ENCODE measurements around the gene CCNYL1.

The CCNYL1 gene

DNA sequence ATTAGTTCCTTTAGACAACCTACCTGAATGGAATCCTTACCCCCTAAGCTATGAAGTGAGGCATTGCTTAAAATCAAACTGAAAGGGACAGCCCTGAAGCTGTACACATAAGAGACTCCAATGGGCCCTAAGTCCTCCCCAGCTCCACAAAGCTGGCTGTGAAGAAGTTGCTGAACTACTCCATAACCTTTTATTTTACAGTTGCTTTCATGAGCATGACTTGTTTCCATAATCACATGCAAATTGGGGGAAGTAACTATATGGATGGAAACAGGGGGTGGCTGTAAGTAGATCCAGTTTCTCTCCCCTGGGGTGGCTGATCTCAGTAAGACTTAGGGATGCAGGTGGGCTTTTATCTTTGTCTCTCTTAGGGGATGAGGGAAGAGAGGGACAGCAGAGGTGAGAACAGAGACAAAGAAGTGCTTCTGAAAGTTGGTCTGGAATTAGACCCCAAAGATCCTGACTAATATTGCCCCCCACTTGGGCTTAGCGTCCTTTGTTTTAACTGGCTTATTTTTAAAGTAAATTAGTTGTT, 52.7 kb downstream of the CCNYL1 start:
- Histone ChIP-seq H3K9ac (ENCODE audit: insufficient read length, low read depth) (no peak overlapping the region), H3K9me3 (ENCODE audit: insufficient read depth, low read length) (no peaks in the 10 kb centered on the region), H3K4me1 (ENCODE audit: insufficient read depth, insufficient read length) (peaks cover 17% of the 10 kb centered on the region), H3K36me3 (ENCODE audit: insufficient read depth, insufficient read length, low read length) (peaks cover 29% of the 10 kb centered on the region), H3K27me3 (ENCODE audit: insufficient read depth, insufficient read length) (peaks cover 5% of the 10 kb centered on the region), H3K4me3 (ENCODE audit: insufficient read length, low read depth) (no peak overlapping the region)
- TF ChIP-seq SUZ12 (IDR thresholded peaks at IDR 0.05; ENCODE audit: extremely low read depth, insufficient read depth, insufficient read length) (no peak), ZNF274 (IDR thresholded peaks at IDR 0.05; ENCODE audit: low read depth, low read length) (no peak), YY1 (IDR thresholded peaks at IDR 0.05; ENCODE audit: insufficient read depth, insufficient read length) (no peak)
- no peak for DNase-seq (ENCODE audit: low read depth, low spot score)

- peak; percentile 87 for DNase-seq (ENCODE audit: low read depth, low spot score)
- peaks cover 5% of the 10 kb centered on the region for H3K27me3 ChIP-seq (ENCODE audit: insufficient read depth, insufficient read length)
- H3K9me3 ChIP-seq (ENCODE audit: insufficient read depth, low read length) = no peaks in the 10 kb centered on the region
- no peak overlapping the region for H3K4me3 ChIP-seq (ENCODE audit: insufficient read length, low read depth)
- H3K4me1 ChIP-seq (ENCODE audit: insufficient read depth, insufficient read length) = peaks cover 17% of the 10 kb centered on the region
- H3K9ac ChIP-seq (ENCODE audit: insufficient read length, low read depth) = no peak overlapping the region
- peaks cover 25% of the 10 kb centered on the region for H3K36me3 ChIP-seq (ENCODE audit: insufficient read depth, insufficient read length, low read length)
- TF ChIP-seq SUZ12 (IDR thresholded peaks at IDR 0.05; ENCODE audit: extremely low read depth, insufficient read depth, insufficient read length) = no peak
- no peak for TF ChIP-seq YY1 (IDR thresholded peaks at IDR 0.05; ENCODE audit: insufficient read depth, insufficient read length)
- TF ChIP-seq ZNF274 (IDR thresholded peaks at IDR 0.05; ENCODE audit: low read depth, low read length) = no peak
These were observed 54.1 kb downstream of the CCNYL1 start for GRCh38 chr2:207765547-207765946.

- peak overlapping the region; percentile 1 for H3K9ac ChIP-seq (ENCODE audit: insufficient read length, low read depth)
- H3K4me3 ChIP-seq (ENCODE audit: insufficient read length, low read depth) = peak overlapping the region; percentile 16
- peaks cover 17% of the 10 kb centered on the region for H3K4me1 ChIP-seq (ENCODE audit: insufficient read depth, insufficient read length)
These were observed 54.7 kb downstream of the CCNYL1 start for GRCh38 chr2:207766041-207766551.

DNA sequence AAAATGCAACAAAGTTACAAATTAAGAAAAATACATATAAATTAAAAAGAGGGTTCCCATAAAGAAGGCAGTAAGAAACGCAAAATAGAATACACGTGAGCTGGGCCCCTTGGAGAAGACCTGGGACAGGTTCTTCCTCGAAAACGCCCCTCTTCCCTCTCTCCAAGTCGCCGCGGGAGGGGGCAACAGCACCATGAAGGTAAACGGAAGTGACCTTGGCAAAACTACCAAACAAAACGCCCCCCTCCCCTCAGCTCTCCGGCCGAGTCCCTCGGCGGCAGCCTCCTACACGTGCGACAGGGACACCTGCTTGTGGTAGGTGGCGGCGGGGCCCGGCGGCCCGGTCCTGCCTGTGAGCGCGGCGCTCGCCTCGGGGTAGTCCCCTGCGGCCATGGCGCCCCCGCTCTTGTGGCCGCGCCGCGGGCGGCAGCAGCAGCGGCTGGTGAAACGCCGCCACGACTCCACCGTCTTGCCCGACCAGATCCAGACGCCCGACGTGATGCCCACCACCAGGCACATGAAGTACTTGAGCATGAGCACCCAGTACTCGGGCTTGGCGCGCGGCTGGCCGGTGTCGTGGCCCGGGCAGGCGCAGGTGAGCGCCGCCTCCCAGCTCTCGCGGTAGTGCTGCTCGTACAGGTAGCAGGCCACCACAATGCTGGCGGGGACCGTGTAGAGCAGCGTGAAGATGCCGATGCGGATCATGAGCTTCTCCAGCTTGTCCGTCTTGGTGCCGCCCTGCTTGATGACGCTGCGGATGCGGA, 55.4 kb downstream of the CCNYL1 start:
- Histone ChIP-seq H3K36me3 (ENCODE audit: insufficient read depth, insufficient read length, low read length) (peaks cover 24% of the 10 kb centered on the region), H3K4me1 (ENCODE audit: insufficient read depth, insufficient read length) (peaks cover 21% of the 10 kb centered on the region), H3K27me3 (ENCODE audit: insufficient read depth, insufficient read length) (peaks cover 11% of the 10 kb centered on the region), H3K9me3 (ENCODE audit: insufficient read depth, low read length) (no peaks in the 10 kb centered on the region), H3K9ac (ENCODE audit: insufficient read length, low read depth) (peak overlapping the region; percentile 1), H3K4me3 (ENCODE audit: insufficient read length, low read depth) (peak overlapping the region; percentile 9)
- no peak for DNase-seq (ENCODE audit: low read depth, low spot score)
- TF ChIP-seq SUZ12 (IDR thresholded peaks at IDR 0.05; ENCODE audit: extremely low read depth, insufficient read depth, insufficient read length) = no peak

More at GRCh38 chr2:207766041-207766551, 54.7 kb downstream of the CCNYL1 start:
- no peak for DNase-seq (ENCODE audit: low read depth, low spot score)
- Histone ChIP-seq H3K27me3 (ENCODE audit: insufficient read depth, insufficient read length) (peaks cover 5% of the 10 kb centered on the region), H3K36me3 (ENCODE audit: insufficient read depth, insufficient read length, low read length) (peaks cover 25% of the 10 kb centered on the region), H3K9me3 (ENCODE audit: insufficient read depth, low read length) (no peaks in the 10 kb centered on the region)
- no peak for TF ChIP-seq SUZ12 (IDR thresholded peaks at IDR 0.05; ENCODE audit: extremely low read depth, insufficient read depth, insufficient read length)
- no peak for TF ChIP-seq ZNF274 (IDR thresholded peaks at IDR 0.05; ENCODE audit: low read depth, low read length)
- TF ChIP-seq YY1 (IDR thresholded peaks at IDR 0.05; ENCODE audit: insufficient read depth, insufficient read length) = no peak

DNA sequence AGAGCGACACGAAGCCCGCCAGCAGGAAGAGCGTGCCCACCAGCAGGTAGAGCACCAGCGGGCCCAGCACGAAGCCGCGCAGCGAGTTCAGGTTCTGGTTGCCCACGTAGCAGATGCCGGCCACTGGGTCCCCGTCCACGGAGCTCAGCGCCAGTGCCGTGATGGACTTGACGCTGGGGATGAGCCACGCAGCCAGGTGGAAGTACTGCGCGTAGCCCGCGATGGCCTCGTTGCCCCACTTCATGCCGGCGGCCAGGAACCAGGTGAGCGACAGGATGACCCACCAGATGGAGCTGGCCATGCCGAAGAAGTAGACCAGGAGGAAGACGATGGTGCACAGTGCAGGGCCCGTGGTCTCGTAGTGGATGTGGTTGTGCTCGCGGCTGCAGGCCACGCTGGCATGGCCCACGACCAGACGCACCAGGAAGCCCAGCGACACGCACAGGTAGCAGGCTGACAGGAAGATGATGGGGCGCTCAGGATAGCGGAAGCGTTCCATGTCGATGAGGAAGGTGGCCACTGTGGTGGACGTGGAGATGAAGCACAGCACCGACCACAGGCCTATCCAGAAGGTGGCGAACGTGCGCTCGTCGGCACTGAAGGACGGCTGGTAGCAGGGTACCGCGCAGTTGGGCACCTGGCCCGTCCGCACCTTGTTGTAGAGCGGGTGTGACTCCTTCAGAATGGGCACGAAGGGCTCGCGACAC, 56.2 kb downstream of the CCNYL1 start:
- DNase-seq (ENCODE audit: low read depth, low spot score) = no peak
- Histone ChIP-seq H3K27me3 (ENCODE audit: insufficient read depth, insufficient read length) (peaks cover 11% of the 10 kb centered on the region), H3K4me3 (ENCODE audit: insufficient read length, low read depth) (peak overlapping the region; percentile 89), H3K9me3 (ENCODE audit: insufficient read depth, low read length) (no peaks in the 10 kb centered on the region), H3K36me3 (ENCODE audit: insufficient read depth, insufficient read length, low read length) (peaks cover 21% of the 10 kb centered on the region), H3K9ac (ENCODE audit: insufficient read length, low read depth) (peak overlapping the region; percentile 97), H3K4me1 (ENCODE audit: insufficient read depth, insufficient read length) (peaks cover 21% of the 10 kb centered on the region)
- TF ChIP-seq SUZ12 (IDR thresholded peaks at IDR 0.05; ENCODE audit: extremely low read depth, insufficient read depth, insufficient read length) = no peak
- TF ChIP-seq YY1 (IDR thresholded peaks at IDR 0.05; ENCODE audit: insufficient read depth, insufficient read length) = no peak
- TF ChIP-seq ZNF274 (IDR thresholded peaks at IDR 0.05; ENCODE audit: low read depth, low read length) = no peak

- DNase-seq (ENCODE audit: low read depth, low spot score) = no peak
- peaks cover 18% of the 10 kb centered on the region for H3K36me3 ChIP-seq (ENCODE audit: insufficient read depth, insufficient read length, low read length)
- H3K4me1 ChIP-seq (ENCODE audit: insufficient read depth, insufficient read length) = peaks cover 21% of the 10 kb centered on the region
- no peaks in the 10 kb centered on the region for H3K9me3 ChIP-seq (ENCODE audit: insufficient read depth, low read length)
- TF ChIP-seq ZNF274 (IDR thresholded peaks at IDR 0.05; ENCODE audit: low read depth, low read length) (no peak), YY1 (IDR thresholded peaks at IDR 0.05; ENCODE audit: insufficient read depth, insufficient read length) (no peak), SUZ12 (IDR thresholded peaks at IDR 0.05; ENCODE audit: extremely low read depth, insufficient read depth, insufficient read length) (no peak)
- H3K4me3 ChIP-seq (ENCODE audit: insufficient read length, low read depth) = peak overlapping the region; percentile 89
- peak overlapping the region; percentile 97 for H3K9ac ChIP-seq (ENCODE audit: insufficient read length, low read depth)
- peaks cover 11% of the 10 kb centered on the region for H3K27me3 ChIP-seq (ENCODE audit: insufficient read depth, insufficient read length)
These were observed 56.9 kb downstream of the CCNYL1 start for GRCh38 chr2:207768168-207768865.

Data from NT2/D1 (cell line).